ENCODE results near the gene PUM1. TPM values are rescaled to one million over a fixed set of nuclear protein-coding genes. Genes with fewer than 3 reads are reported as not detected.
"Not testable (repeated sequence)": the region's sequence is repeated elsewhere in the genome, so short reads cannot be mapped to it uniquely, and the experiment has no call there.

Gene PUM1, protein sequence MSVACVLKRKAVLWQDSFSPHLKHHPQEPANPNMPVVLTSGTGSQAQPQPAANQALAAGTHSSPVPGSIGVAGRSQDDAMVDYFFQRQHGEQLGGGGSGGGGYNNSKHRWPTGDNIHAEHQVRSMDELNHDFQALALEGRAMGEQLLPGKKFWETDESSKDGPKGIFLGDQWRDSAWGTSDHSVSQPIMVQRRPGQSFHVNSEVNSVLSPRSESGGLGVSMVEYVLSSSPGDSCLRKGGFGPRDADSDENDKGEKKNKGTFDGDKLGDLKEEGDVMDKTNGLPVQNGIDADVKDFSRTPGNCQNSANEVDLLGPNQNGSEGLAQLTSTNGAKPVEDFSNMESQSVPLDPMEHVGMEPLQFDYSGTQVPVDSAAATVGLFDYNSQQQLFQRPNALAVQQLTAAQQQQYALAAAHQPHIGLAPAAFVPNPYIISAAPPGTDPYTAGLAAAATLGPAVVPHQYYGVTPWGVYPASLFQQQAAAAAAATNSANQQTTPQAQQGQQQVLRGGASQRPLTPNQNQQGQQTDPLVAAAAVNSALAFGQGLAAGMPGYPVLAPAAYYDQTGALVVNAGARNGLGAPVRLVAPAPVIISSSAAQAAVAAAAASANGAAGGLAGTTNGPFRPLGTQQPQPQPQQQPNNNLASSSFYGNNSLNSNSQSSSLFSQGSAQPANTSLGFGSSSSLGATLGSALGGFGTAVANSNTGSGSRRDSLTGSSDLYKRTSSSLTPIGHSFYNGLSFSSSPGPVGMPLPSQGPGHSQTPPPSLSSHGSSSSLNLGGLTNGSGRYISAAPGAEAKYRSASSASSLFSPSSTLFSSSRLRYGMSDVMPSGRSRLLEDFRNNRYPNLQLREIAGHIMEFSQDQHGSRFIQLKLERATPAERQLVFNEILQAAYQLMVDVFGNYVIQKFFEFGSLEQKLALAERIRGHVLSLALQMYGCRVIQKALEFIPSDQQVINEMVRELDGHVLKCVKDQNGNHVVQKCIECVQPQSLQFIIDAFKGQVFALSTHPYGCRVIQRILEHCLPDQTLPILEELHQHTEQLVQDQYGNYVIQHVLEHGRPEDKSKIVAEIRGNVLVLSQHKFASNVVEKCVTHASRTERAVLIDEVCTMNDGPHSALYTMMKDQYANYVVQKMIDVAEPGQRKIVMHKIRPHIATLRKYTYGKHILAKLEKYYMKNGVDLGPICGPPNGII
- total RNA-seq (ENCODE audit: insufficient read depth, low replicate concordance): 57.8 TPM

DNA sequence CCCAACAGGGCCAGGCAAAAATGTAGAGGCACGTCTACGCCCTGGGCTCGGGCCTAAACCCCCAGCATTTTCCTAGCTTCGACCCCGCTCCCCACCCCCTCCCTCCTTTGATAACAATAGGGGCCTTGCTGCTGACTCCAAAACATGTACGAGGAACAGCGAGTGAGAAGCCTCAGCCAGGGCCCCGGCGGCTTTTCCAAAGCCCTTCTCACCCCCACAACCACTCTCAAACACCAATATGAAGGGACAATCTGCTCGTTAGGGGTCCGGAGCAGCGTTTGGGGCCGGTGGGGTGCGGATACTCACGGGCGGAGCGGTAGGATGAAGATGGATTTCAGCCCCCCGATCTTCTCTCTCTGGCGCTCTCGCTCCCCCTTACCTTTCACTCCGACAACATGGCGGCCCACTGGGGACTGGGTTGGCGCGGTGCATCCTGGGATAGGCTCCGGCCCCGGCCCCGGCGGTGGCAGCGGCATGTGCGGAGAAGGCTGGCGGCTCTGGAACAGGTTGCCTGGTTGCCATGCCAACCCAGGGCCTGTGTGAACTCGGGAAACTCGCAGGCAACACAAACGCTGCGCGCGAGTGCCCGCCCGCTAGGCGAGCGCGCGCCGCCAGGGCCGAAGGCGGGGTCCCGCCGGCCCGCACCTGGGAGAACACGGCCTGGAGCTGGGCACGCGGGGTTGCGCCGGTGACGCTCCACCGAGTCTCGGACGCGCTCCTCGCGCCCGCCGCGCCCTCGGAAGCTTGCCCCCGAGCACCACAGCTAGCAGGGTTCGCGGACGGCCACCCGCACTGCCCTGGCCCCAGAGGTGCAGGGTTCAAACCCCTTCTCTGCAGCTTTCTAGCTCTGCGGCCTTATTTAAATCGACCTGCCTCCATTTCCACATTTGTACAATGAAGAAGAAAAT, at the start of gene PUM1:
Gene PUM1, minus strand, starts transcription at position 408 of the 908 bp plus-strand sequence. CDS start 6,151 bp downstream, outside the sequence.
- DNase-seq (ENCODE audit: low spot score): peak; percentile 97

DNA sequence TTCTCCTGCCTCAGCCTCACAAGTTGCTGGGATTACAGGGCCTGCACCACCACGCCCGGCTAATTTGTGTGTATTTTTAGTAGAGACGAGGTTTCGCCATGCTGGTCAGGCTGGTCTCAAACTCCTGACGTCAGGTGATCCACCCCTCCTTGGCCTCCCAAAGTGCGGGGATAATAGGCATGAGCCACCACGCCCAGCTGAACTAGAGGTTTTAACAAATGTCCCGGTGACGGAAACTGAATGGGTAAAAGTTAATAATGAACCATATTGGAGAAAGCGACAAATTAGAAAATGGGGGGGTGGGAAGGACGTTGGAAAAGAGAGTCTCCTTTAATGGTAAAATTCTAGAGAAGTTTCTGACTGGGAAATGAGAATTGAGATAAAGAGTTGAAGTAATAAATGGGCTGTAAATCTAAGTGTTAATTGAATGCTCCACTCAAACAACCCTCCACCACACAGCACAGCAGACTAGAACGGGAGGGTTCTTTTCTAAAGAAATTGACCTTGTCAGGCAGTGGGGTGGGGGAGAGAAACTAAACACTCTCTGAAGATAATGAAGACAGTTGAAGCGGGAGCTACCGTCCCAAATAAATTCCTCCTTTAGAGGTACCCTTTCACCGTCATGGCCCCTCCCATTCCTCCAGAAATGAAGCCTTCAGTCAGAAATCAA, 46.9 kb upstream of the PUM1 start:
- DNase-seq (ENCODE audit: low spot score): no peak

DNA sequence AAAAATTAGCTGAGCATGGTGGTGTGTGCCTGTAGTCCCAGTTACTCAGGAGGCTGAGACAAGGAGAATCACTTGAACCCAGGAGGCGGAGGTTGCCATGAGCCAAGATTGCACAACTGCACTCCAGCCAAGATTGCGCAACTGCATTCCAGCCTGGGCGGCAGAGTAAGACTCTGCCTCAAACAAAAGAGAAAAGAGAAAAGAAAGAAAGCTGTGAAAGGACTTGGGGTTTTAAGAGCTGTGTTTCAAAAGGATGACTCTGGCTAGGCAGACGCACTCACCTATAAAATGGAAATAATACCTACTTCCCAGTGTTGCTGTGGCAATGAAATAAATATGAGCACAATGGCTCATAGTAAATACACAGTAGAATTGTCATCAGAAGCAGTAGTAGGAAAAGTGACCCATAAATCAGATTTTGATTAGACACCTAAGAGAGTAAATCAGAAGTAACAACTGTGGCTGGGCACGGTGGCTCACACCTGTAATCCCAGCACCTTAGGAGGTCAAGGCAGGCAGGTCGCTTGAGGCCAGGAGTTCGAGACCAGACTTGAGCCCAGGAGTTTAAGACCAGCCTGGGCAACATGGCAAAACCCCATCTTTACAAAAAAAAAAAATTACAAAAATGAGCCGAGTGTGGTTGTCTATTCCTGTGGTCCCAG, 45.9 kb upstream of the PUM1 start:
- DNase-seq (ENCODE audit: low spot score): peak; percentile 33

DNA sequence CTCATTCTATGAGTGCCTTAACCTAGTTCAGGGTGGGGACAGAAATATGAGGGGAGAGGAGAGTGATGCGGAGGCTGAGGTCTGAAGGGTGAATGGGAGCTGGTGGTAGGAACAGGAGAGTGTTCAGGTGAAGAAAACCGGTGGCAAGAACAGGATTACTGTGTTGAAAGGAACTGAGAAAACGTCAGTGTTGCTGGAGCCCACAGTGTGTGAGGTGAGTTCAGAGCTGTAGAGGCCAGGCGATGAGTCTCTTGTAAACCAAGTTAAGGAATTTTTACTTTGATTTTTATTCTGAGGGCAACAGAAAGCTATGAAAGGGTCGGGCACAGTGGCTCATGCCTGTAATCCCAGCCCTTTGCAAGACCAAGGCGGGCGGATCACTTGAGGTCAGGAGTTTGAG, 45.3 kb upstream of the PUM1 start:
- no peak for DNase-seq (ENCODE audit: low spot score)

DNA sequence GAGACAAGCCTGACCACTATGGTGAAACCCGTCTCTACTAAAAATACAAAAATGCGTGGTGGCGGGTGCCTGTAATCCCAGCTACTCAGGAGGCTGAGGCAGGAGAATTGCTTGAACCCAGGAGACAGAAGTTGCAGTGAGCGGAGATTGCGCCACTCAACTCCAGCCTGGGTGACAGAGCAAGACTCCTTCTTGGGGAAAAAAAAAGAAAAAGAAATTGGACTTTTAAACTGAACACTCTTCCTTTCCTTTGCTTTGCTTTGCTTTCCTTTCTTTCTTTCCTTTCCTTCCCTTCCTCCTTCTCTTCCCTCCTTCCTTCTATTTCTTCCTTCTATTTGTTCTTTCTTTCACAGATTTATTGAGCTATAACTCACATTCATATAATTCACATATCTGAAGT, 43.3 kb upstream of the PUM1 start:
- DNase-seq (ENCODE audit: low spot score): no peak

DNA sequence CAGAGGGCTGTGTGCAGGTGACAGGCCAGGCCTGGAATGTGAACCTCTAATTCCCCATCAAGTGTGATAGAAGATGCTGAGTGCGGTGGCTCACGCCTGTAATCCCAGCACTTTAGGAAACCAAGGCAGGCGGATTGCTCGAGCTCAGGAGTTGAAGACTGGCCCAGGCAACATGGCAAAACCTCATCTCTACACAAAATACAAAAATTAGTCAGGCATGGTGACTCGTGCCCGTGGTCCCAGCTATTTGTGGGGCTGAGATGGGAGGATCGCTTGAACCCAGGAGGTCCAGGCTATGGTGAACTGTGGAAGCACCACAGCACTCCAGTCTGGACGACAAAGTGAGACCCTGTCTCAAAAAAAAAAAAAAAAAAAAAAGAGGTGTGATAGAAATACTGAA, 40.1 kb upstream of the PUM1 start:
- no peak for DNase-seq (ENCODE audit: low spot score)

DNA sequence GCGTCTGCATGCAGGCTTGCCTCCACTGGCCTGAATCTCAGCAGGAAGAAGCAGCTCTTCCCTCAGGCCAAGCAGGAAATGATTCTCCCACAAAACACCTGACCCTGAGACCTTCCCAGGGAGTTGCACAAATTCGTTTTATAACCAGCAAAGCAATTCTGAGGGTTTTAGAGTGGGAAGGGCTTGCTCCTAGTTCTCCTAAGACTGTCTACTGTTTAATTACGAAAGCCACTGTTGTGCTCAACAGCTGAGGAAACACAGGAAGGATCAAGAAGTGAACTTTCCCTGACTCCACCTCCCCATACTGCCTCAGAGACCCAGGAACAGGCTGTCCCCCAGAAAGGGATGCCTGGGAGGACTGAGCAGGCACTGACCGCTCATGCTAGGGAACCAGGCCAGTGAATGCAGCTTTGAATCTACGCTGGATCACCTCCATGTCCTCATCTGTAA, 37.0 kb upstream of the PUM1 start:
- no peak for DNase-seq (ENCODE audit: low spot score)

DNA sequence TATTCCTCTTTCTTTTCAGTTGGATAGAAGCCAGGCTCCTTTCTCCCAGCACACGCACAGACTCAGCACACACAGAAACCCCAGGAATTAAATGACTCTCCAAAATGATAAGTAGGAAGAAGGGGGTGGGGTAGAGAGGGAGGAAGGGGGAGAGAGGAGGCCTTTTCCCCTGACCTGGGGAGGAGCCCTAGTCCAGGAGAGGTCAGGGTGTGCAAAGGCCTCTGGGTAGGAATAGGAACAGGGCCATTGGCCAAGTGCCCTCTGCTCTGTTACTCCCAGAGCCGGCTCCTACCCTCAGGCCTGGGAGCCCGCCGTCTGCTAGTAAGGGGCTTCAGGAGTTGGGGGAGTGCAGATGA, 35.6 kb upstream of the PUM1 start:
- peak; percentile 74 for DNase-seq (ENCODE audit: low spot score)

DNA sequence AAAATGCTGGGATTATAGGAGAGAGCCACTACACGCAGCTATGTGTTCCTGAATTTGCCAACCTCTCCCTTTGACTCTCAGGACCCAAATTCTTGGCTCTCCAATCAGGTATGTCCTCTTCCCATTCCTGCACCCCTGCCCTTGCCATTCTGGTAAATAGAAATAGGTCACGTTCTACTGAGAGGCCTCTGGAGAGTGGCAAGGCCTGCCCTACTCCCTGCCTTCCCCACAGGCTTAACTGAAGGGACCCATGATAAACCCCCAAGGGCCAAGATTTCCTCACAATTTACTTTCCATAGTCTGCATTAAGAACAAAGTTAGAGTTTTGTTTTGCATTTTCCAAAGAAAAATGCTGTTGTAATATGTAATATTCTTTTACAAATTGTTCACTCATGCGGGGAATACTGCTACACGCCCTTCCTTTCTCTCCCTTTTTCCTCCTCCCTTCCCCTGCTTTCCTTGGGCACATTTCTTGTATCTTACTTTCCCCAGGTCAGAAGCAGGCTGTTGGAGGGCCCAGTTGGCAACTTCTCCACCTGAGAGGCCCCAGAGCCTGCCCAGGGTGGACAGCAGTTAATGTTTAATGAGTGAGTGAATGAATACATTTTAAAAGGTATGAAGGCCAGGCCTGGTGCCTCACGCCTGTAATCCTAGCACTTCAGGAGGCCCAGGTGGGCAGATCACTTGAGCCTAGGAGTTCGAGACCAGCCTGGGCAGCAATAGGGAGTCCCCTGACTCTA, 33.9 kb upstream of the PUM1 start:
- no peak for DNase-seq (ENCODE audit: low spot score)

DNA sequence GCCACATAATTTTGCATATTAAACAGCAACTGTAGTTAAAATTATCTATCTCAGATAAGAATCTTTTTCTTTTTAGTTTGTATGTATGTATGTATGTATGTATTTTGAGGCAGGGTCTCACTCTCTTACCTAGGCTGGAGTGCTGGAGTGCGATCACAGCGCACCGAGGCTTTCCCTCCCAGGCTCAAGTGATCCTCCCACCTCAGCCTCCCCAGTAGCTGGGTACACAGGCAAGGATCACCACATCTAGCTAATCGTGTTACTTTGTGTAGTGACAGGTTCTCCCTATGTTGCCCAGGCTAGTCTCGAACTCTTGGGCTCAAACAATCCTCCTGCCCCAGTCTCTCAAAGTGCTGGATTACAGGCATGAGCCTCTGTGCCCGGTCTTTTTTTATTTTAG, 30.5 kb upstream of the PUM1 start:
- DNase-seq (ENCODE audit: low spot score): no peak

DNA sequence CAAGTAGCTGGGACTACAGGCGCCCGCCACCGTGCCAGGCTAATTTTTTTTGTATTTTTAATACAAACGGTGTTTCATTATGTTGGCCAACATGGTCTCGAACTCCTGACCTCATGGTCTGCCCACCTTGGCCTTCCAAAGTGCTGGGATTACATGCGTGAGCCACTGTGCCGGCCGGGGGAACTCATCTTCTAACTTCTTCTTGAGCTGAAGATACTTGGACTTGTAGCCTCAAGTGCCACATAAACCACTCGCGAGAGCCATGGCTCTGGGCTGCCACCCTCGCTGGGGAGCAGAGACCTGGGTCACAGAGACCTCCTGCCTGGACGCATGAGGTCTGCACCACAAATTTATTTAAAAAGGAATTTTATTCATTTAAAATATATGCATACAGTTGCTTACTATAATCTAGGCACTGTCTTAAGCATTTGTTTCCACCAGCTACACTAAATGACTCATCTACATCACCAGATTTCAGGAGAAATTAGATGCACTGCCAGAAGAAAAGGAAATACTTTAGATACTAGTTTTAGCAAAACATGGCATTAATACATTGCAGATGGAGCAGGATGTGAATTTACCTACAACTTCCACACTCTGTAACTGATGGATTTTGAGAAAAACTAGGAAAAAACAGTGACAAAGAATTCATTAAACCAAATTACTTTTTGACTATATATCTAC, 29.9 kb upstream of the PUM1 start:
- peak; percentile 57 for DNase-seq (ENCODE audit: low spot score)

DNA sequence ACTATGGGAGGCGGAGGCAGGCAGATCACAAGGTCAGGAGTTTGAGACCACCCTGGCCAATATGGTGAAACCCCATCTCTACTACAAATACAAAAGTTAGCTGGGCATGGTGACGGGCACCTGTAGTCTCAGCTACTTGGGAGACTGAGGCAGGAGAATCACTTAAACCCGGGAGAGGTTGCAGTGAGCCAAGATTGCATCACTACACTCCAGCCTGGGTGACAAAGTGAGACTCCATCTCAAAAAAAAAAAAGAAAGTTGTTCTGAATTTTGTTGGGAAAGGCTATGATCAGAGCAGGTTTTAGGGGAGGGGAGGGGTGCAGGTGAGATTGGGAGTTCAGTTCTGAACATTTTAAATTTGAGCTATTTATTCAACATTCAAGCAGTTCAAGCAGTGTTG, 22.6 kb upstream of the PUM1 start:
- DNase-seq (ENCODE audit: low spot score): not testable (repeated sequence)

DNA sequence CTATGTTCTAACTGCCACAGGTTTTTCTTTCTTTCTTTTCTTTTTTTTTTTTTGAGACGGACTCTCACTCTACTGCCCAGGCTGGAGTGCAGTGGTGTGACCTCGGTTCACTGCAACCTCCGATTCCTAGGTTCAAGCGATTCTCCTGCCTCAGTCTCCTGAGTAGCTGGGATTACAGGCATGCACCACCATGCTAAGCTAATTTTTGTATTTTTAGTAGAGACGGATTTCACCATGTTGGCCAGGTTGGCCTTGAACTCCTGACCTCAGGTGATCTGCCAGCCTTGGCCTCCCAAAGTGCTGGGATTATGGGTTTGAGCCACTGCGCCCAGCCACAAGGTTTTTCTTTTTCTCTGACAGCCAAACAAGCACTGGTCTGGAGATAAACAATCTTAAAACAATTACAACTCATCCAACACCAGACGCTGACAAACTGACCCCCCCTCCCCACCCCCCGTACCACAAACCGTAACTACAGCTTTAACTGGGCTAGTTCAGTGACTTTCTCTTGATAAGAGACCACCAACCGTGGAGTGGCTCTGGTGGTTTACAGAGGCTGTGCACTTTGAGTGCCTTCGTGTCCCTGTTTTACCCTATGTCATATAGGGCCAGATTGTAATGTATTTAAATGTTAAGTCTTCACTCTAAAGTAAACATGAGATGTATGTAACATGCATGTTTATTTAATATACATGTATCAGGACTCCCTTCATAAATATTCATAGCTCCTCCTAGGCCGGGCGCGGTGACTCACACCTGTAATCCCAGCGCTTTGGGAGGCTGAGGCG, 19.5 kb upstream of the PUM1 start:
- DNase-seq (ENCODE audit: low spot score): no peak

DNA sequence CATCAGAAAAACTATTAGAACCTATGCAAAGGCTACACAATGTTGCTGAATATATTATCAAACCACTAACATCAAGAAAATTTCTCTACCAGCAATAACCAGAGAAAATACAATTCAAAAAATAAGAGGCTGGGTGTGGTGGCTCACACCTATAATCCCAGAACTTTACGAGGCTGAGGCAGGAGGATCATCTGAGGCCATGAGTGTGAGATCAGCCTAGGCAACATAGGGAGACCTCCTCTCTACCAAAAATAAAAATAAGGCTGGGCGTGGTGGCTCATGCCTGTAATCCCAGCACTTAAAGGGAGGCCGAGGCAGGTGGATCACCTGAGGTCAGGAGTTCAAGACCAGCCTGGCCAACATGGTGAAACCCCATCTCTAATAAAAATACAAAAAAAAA, 16.9 kb upstream of the PUM1 start:
- DNase-seq (ENCODE audit: low spot score): no peak

DNA sequence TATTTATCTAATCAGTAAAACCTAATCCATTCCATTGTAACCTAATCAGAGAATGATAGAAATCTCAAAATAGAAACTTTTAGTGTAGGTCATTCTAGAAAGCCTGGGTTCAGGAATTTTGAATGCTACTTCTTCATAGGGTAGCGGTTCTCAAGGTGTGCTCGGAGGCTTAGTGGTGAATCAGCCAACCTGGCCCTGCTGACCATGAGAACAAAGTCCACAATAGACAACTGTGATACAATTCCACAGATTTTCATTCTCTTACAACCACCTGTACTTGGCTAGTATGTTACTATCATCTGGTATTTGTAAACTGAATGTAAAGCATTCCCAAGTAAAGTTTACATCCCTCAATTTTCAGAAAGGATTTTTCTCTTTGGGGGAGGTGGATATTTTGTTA, 7.5 kb upstream of the PUM1 start:
- no peak for DNase-seq (ENCODE audit: low spot score)

DNA sequence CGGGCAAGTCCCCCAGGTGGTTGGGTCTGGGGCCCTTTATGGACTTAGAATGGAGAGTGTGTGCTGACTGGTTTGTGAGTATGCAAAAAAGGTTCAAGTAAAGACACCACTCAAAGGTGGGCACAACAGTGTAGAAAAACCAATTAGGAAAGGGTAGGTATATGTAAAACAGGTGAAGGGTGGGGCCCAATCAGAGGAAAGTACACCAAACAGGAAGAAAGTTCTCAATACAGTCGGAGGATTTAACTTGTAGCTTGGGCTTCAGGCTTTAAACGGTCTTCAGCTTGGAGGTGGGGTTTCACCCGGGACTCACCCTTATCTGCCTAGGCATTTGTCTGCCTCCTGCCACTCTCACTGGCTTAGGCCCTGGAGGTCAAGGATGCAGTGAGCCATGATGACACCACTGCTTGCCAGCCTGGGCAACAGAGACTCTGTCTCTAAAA, 6.8 kb upstream of the PUM1 start:
- no peak for DNase-seq (ENCODE audit: low spot score)

DNA sequence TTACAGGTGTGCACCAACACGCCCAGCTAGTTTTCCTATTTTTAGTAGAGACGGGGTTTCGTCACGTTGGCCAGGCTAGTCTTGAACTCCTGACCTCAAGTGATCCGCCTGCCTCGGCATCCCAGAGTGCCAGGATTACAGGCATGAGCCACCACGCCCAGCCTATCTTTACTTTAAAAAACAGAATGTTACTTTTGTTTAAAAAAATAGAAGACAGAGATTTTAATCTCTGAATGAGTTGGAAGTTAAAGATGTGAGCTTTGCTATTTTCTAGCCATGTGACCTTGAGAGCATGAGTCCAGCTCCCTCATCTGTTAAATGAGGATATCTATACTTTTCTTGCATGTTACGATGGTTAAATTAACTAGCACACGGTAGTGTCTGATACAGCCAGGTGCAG, 3.9 kb upstream of the PUM1 start:
- no peak for DNase-seq (ENCODE audit: low spot score)
